ENCODE measurements around the gene EHD4. TPM values are rescaled to one million over a fixed set of nuclear protein-coding genes. Genes with fewer than 3 reads are reported as not detected.

The EHD4 gene
- total RNA-seq, 4 donors from 2014 or later, result 12.8 to 45.2 (median 26.1) TPM

GRCh38 chr15:41881920-41882688, 90.3 kb downstream of the EHD4 start:
- TF ChIP-seq CTCF (IDR thresholded peaks at IDR 0.05) (no peak), POLR2A (IDR thresholded peaks at IDR 0.05) (no peak)
- H3K27me3 ChIP-seq, result no peaks in the 10 kb centered on the region
- H3K4me3 ChIP-seq, result peak overlapping the region; percentile 1 to 19
- no peaks in the 10 kb centered on the region for H3K36me3 ChIP-seq
- no peak overlapping the region for H3K27ac ChIP-seq
- H3K9me3 ChIP-seq, result no peaks in the 10 kb centered on the region
- DNase-seq, result no peak
- peaks cover 0 to 11% of the 10 kb centered on the region in 2 donors for H3K4me1 ChIP-seq
- intact Hi-C loops (cut with DNase I; ENCODE audit: low total_unique reads), result no loop called here

GRCh38 chr15:41881550-41881919, 90.8 kb downstream of the EHD4 start:
- no peak overlapping the region for H3K27ac ChIP-seq
- peak overlapping the region in 1 of 2 donors; percentile 19 for H3K4me3 ChIP-seq
- no peaks in the 10 kb centered on the region for H3K27me3 ChIP-seq
- H3K4me1 ChIP-seq, result peaks cover 0 to 11% of the 10 kb centered on the region in 2 donors
- intact Hi-C loops (cut with DNase I; ENCODE audit: low total_unique reads), result no loop called here
- DNase-seq, result no peak
- H3K9me3 ChIP-seq, result no peaks in the 10 kb centered on the region
- TF ChIP-seq CTCF (IDR thresholded peaks at IDR 0.05), result no peak
- no peak for TF ChIP-seq POLR2A (IDR thresholded peaks at IDR 0.05)
- H3K36me3 ChIP-seq, result no peaks in the 10 kb centered on the region

GRCh38 chr15:41881086-41881485, 91.3 kb downstream of the EHD4 start:
- H3K36me3 ChIP-seq, result no peaks in the 10 kb centered on the region
- no peak overlapping the region for H3K4me3 ChIP-seq
- H3K27me3 ChIP-seq, result no peaks in the 10 kb centered on the region
- H3K9me3 ChIP-seq, result no peaks in the 10 kb centered on the region
- H3K27ac ChIP-seq, result no peak overlapping the region
- DNase-seq, result no peak
- H3K4me1 ChIP-seq, result peaks cover 0 to 11% of the 10 kb centered on the region in 2 donors
- intact Hi-C loops (cut with DNase I; ENCODE audit: low total_unique reads), result no loop called here
- TF ChIP-seq CTCF (IDR thresholded peaks at IDR 0.05) (no peak), POLR2A (IDR thresholded peaks at IDR 0.05) (no peak)

- TF ChIP-seq POLR2A (IDR thresholded peaks at IDR 0.05) (no peak), CTCF (IDR thresholded peaks at IDR 0.05) (no peak)
- Histone ChIP-seq H3K9me3 (no peaks in the 10 kb centered on the region), H3K27ac (no peak overlapping the region), H3K27me3 (no peaks in the 10 kb centered on the region), H3K4me1 (peaks cover 0 to 11% of the 10 kb centered on the region in 2 donors), H3K4me3 (no peak overlapping the region), H3K36me3 (no peaks in the 10 kb centered on the region)
- no peak for DNase-seq
- intact Hi-C loops (cut with DNase I; ENCODE audit: low total_unique reads), result no loop called here
Measured at GRCh38 chr15:41880156-41880877, 92.0 kb downstream of the EHD4 start.

- DNase-seq, result no peak
Measured at GRCh38 chr15:41879321-41879845, 93.0 kb downstream of the EHD4 start.

More at GRCh38 chr15:41879321-41879845, 93.0 kb downstream of the EHD4 start:
- H3K4me3 ChIP-seq, result no peak overlapping the region
- no peak for TF ChIP-seq CTCF (IDR thresholded peaks at IDR 0.05)
- no peak for TF ChIP-seq POLR2A (IDR thresholded peaks at IDR 0.05)
- intact Hi-C loops (cut with DNase I; ENCODE audit: low total_unique reads), result no loop called here
- H3K36me3 ChIP-seq, result no peaks in the 10 kb centered on the region
- no peaks in the 10 kb centered on the region for H3K27me3 ChIP-seq
- peaks cover 0 to 11% of the 10 kb centered on the region in 2 donors for H3K4me1 ChIP-seq
- no peaks in the 10 kb centered on the region for H3K9me3 ChIP-seq
- H3K27ac ChIP-seq, result no peak overlapping the region
